Right lobe of liver (tissue), 6 donors: Measurements from ENCODE around the gene LBHD1. TPM values are rescaled to one million over a fixed set of nuclear protein-coding genes. Genes with fewer than 3 reads are reported as not detected.

Experiments used
- ATAC-seq, 4 donors: fragments of 200-7000 bp; cut with Tn5 transposase; one replicate each; pipeline ENCODE4 v1.9.1; 2020; ENCODE audit warnings: mild to moderate bottlenecking in 4 of 4, moderate library complexity in 4 of 4
- DNase-seq, 3 donors: peaks; one replicate each; pipeline ENCODE4 v3.0.0-alpha.2; 2020
- H3K27ac ChIP-seq, 3 donors: fragments of 200-600 bp; one replicate each; pipeline ENCODE4 v1.8.0; 2022
- H3K27me3 ChIP-seq, 2 donors: fragments of 200-600 bp; one replicate each; pipeline ENCODE4 v1.8.0; 2022
- H3K36me3 ChIP-seq, 4 donors: fragments of 200-600 bp; sonication (generic) in 1 of 4; one replicate each; pipeline versions ENCODE4 v1.5.1 to v1.8.0; 2017 to 2022; ENCODE audit warnings: control low read depth in 1 of 4
- H3K4me1 ChIP-seq, 4 donors: fragments of 200-600 bp; sonication (generic) in 1 of 4; one replicate each; pipeline versions ENCODE4 v1.5.1 to v1.8.0; 2017 to 2022; ENCODE audit warnings: control low read depth in 1 of 4
- H3K4me3 ChIP-seq, 3 donors: fragments of 200-600 bp; one replicate each; pipeline ENCODE4 v1.8.0; 2022
- H3K9me3 ChIP-seq, 4 donors: fragments of 200-600 bp; sonication (generic) in 1 of 4; one replicate each; pipeline versions ENCODE4 v1.5.1 to v1.8.0; 2017 to 2022; ENCODE audit warnings: control low read depth in 1 of 4
- CTCF ChIP-seq, 4 donors: fragments of 200-600 bp in 3 of 4; fragments of 450-650 bp in 1 of 4; IDR thresholded peaks; one replicate each; pipeline versions ENCODE4 v1.5.1 to v1.8.0; 2016 to 2022; ENCODE audit warnings: antibody characterized with exemption in 4 of 4, mild to moderate bottlenecking in 2 of 4
- POLR2A ChIP-seq: fragments of 450-650 bp; IDR thresholded peaks from one replicate; pipeline ENCODE4 v1.6.1; 2017; ENCODE audit warnings: antibody characterized with exemption, mild to moderate bottlenecking
- WGBS: methylation state at CpG from one replicate; pipeline ENCODE4 v1.1.6; 2018; ENCODE audit warnings: low coverage, low lambda C conversion rate; ENCODE audit not compliant: insufficient coverage; ENCODE audit errors: missing lambda C conversion rate; 5-methylcytosine and 5-hydroxymethylcytosine counted together
- intact Hi-C, 2 donors: fragments of 100-400 bp; cut with DNase I; formaldehyde crosslinking; loops; one replicate each; pipeline versions ENCODE4 v1.11.2 to v1.14.1; 2022
- total RNA-seq, 6 experiments: library from RNA; depleted of rRNA in 2 of 6; stranded (reverse); fragments of >200 nt in 2 of 6; fragmentation: NEBNext Ultra II Directional in 3 of 6; extraction: Animal tissue kit (Norgen Biotek cat#: 25700) in 3 of 6; gene quantifications; one replicate each; pipeline versions ENCODE4 v1.1.0 to v1.2.4, GENCODE V29; 2016 to 2023
- donor health status: DM: no; HTN: yes; CAD: no.
- donor health status: DM: no; HTN: no; CAD: no.
- donor health status: DM: no; HTN: no; CAD: no.
- donor health status: DM: no; HTN: yes; CAD: no.
- donor health status: DM: no; HTN: yes; CAD: no.

The LBHD1 gene
- total RNA-seq, 6 experiments from 2014 or later: 2.7 to 6.5 (median 3.7) TPM

- Histone ChIP-seq H3K27ac (peak overlapping the region; percentile 59 to 81 (median 72)), H3K36me3 (peaks cover 0 to 15% (median 2%) of the 10 kb centered on the region in 4 donors), H3K27me3 (no peaks in the 10 kb centered on the region), H3K4me1 (peaks cover 0 to 48% (median 15%) of the 10 kb centered on the region in 4 donors), H3K9me3 (no peaks in the 10 kb centered on the region), H3K4me3 (peak overlapping the region; percentile 70 to 89 (median 75))
- WGBS: 50% methylated on average over 9 of the region's 16 CpGs
- TF ChIP-seq POLR2A (no peak), CTCF (IDR thresholded peaks at IDR 0.05) (no peak)
- DNase-seq (peak in 1 of 3 donors; percentile 55), ATAC-seq (no peak)
- intact Hi-C loops: no loop called here
Observed at GRCh38 chr11:62666259-62666926, 5.7 kb downstream of the LBHD1 start.

GRCh38 chr11:62665599-62666258 is 6.3 kb downstream of the LBHD1 start:
- ATAC-seq (peak in 3 of 4 donors; percentile 19 to 44 (median 22)), DNase-seq (peak in 2 of 3 donors; percentile 45 to 73)
- Histone ChIP-seq H3K27me3 (no peaks in the 10 kb centered on the region), H3K36me3 (peaks cover 0 to 15% (median 2%) of the 10 kb centered on the region in 4 donors), H3K4me3 (peak overlapping the region; percentile 70 to 89 (median 75)), H3K9me3 (no peaks in the 10 kb centered on the region), H3K27ac (peak overlapping the region; percentile 59 to 81 (median 72)), H3K4me1 (peaks cover 0 to 44% (median 14%) of the 10 kb centered on the region in 4 donors)
- intact Hi-C loops: no loop called here
- TF ChIP-seq POLR2A (no peak), CTCF (IDR thresholded peaks at IDR 0.05) (no peak)
- WGBS: 5% methylated on average over 16 of the region's 39 CpGs

- ATAC-seq (peak; percentile 94 to 97 (median 95)), DNase-seq (peak; percentile 96)
- intact Hi-C loops: no loop called here
- no peaks in the 10 kb centered on the region for H3K9me3 ChIP-seq
- H3K4me1 ChIP-seq: peaks cover 0 to 40% (median 13%) of the 10 kb centered on the region in 4 donors
- H3K27me3 ChIP-seq: no peaks in the 10 kb centered on the region
- peaks cover 0 to 15% (median 2%) of the 10 kb centered on the region in 4 donors for H3K36me3 ChIP-seq
- WGBS: under 1% methylated on average over 26 of the region's 47 CpGs
- H3K4me3 ChIP-seq: peak within 1 kb of the TSS; percentile 70 to 89 (median 75)
- H3K27ac ChIP-seq: peak within 1 kb of the TSS; percentile 66 to 81 (median 72)
- peak; percentile 97 for TF ChIP-seq POLR2A
- TF ChIP-seq CTCF (IDR thresholded peaks at IDR 0.05): no peak
Observed at GRCh38 chr11:62665075-62665598, 6.9 kb downstream of the LBHD1 start, which contains the start of the genes C11orf98 and CSKMT. TSS of gene C11orf98 (minus strand) at chr11:62665210. CDS start at chr11:62665169, 41 bp downstream. TSS of gene CSKMT (plus strand) at chr11:62665312. CDS start at chr11:62665880, 568 bp downstream.

DNA sequence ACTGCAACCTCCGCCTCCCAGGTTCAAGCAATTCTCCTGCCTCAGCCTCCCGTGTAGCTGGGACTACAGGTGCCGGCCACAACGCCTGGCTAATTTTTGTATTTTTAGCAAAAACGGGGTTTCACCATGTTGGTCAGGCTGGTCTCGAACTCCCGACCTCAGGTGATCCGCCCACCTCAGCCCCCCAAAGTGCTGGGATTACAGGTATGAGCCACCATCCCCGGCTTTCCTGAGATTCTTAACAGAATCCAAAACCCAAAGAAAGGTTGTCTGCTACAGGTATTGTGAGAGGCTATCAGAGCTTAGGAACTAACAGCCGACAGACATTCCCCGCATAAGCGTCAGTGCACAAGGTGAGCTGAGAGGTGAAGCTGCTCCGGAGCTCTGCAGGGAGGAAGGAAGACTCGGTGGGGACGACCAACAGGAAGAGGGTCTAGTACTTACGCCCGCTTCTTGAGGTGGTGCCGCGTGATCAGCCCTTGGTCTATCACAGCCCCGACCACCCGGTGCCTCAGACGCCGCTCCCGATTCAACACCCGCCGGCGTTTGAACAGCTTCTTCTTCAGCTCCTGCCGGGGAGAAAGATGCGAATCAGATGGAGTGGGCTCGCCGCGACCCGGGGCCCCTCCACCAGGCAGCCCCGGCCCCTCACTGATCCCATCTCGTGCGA is 7.5 kb downstream of the LBHD1 start:
- DNase-seq (no peak), ATAC-seq (peak; percentile 35 to 51 (median 38))
- peak overlapping the region; percentile 70 to 89 (median 75) for H3K4me3 ChIP-seq
- TF ChIP-seq CTCF (IDR thresholded peaks at IDR 0.05): no peak
- TF ChIP-seq POLR2A: no peak
- no peaks in the 10 kb centered on the region for H3K27me3 ChIP-seq
- H3K9me3 ChIP-seq: no peaks in the 10 kb centered on the region
- intact Hi-C loops: no loop called here
- peaks cover 0 to 15% (median 2%) of the 10 kb centered on the region in 4 donors for H3K36me3 ChIP-seq
- 7% methylated on average over 16 of the region's 36 CpGs for WGBS
- H3K4me1 ChIP-seq: peaks cover 0 to 35% (median 10%) of the 10 kb centered on the region in 4 donors
- H3K27ac ChIP-seq: peak overlapping the region; percentile 66 to 81 (median 72)
